ENCODE results near the gene JPH2.

JPH2 gene

GRCh38 chr20:44187772-44188709 lies 1.1 kb upstream of the JPH2 start:
- no peak for DNase-seq

- no peak for DNase-seq
Measured at GRCh38 chr20:44186674-44187053, 324 bp downstream of the JPH2 start.

- DNase-seq, result no peak
Measured at GRCh38 chr20:44186201-44186600, 787 bp downstream of the JPH2 start.

- DNase-seq, result no peak
Measured at GRCh38 chr20:44185574-44185973, 1.4 kb downstream of the JPH2 start.

GRCh38 chr20:44183282-44183681 lies 3.7 kb downstream of the JPH2 start:
- DNase-seq, result no peak

- DNase-seq, result no peak
Measured at GRCh38 chr20:44182863-44183262, 4.1 kb downstream of the JPH2 start.

GRCh38 chr20:44182135-44182765 lies 4.7 kb downstream of the JPH2 start:
- DNase-seq, result no peak

- DNase-seq, result no peak
Measured at GRCh38 chr20:44181611-44182010, 5.4 kb downstream of the JPH2 start.

- no peak for DNase-seq
Measured at GRCh38 chr20:44180814-44181213, 6.2 kb downstream of the JPH2 start.

- DNase-seq, result no peak
Measured at GRCh38 chr20:44176833-44177534, 10.0 kb downstream of the JPH2 start.

GRCh38 chr20:44174996-44175765 lies 11.8 kb downstream of the JPH2 start:
- no peak for DNase-seq

- no peak for DNase-seq
Measured at GRCh38 chr20:44173846-44174245, 13.1 kb downstream of the JPH2 start.

- DNase-seq, result no peak
Measured at GRCh38 chr20:44173116-44173515, 13.9 kb downstream of the JPH2 start.

- DNase-seq, result no peak
Measured at GRCh38 chr20:44172572-44172950, 14.4 kb downstream of the JPH2 start.

- no peak for DNase-seq
Measured at GRCh38 chr20:44171775-44172571, 15.0 kb downstream of the JPH2 start.

- no peak for DNase-seq
Measured at GRCh38 chr20:44170816-44171410, 16.1 kb downstream of the JPH2 start.

GRCh38 chr20:44167736-44168135 lies 19.3 kb downstream of the JPH2 start:
- no peak for DNase-seq

- no peak for DNase-seq
Measured at GRCh38 chr20:44166477-44166876, 20.5 kb downstream of the JPH2 start.

GRCh38 chr20:44166008-44166407 lies 21.0 kb downstream of the JPH2 start:
- no peak for DNase-seq

GRCh38 chr20:44160133-44160532 lies 26.9 kb downstream of the JPH2 start:
- no peak for DNase-seq

GRCh38 chr20:44159711-44160110 lies 27.3 kb downstream of the JPH2 start:
- no peak for DNase-seq

GRCh38 chr20:44159125-44159524 lies 27.9 kb downstream of the JPH2 start:
- no peak for DNase-seq
